CD1c-positive myeloid dendritic cell (primary cell): ENCODE data around the gene ZNF518B.

ENCODE experiments used
- DNase-seq: peaks from one replicate; pipeline ENCODE4 v3.0.0-alpha.2; 2016; ENCODE audit errors: extremely low spot score

The ZNF518B gene, protein sequence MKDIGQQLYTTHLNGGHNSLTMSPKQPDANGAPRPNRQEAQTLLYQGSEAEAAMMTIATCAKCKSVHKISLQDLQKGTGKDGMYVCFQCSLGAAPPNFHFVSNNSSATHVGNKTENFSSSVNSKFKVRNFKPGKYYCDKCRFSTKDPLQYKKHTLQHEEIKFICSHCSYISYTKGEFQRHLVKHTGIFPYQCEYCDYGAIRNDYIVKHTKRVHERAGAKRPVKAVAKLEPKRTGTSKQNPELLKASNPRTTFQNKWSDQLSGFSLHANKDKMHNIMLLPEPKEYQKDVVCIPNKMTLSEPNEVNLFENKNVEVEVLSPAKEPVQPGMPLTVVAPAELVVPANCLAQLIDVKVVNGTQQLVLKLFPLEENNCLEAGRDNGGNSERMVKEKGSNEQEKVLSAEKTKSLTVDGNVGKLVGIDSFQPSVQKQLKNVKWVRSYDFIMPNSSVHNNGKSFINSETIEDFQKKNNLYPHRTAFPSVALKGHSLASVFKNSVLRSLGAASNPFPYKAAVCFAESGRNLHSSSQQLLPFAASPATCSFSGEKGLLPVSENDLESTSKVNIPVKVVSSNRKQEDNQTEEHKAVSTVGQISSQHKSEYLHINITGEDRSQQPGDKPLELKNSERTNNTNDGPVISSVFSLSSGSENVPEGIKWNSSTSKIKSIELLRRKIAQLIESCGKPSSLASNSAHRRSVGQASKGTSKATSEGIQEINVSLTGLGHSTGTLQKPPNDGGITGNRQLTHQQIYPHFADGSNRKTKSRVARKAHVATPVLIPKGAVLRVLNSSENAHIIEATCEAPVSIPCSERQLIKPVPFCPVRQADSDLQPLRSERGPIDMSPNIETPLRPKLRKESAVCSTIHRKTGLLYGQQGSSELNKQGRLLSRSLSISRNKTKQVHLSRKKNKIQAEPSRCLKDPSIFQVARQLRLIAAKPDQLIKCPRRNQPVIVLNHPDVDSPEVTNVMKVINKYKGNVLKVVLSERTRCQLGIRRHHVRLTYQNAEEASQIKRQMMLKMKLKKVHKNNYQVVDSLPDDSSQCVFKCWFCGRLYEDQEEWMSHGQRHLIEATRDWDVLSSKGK

DNA sequence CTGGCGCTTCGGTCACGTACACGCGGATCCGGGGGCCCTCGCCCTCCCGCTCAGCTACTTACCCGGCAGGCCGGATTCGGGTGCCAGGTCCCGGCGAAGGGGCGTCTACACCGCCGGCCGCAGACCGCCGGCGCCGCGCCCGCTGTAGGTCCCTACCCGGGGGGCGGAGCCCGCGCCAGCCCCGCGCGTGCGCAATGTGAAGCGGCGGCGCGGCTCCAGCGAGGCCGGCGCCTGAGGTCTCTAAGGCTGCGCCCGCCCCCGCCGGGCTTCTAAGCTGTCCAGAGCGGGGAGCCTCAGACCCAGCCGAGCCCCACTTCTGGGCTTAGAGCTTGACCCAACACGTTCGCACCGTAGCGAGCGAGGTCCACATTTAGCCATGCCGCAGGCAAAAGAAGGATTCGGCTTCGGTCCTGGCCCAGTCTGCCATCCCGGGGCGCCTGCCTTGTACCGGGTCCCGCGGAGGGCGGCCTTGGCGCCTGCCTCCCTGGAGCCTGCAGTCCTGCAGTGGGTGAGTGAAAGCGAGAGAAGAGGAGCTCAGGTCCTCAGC is at the start of gene ZNF518B:
TSS of gene ZNF518B (minus strand) at position 172 of the 547 bp plus-strand sequence. CDS start 11,098 bp downstream, outside the sequence.
- peak; percentile 88 for DNase-seq

DNA sequence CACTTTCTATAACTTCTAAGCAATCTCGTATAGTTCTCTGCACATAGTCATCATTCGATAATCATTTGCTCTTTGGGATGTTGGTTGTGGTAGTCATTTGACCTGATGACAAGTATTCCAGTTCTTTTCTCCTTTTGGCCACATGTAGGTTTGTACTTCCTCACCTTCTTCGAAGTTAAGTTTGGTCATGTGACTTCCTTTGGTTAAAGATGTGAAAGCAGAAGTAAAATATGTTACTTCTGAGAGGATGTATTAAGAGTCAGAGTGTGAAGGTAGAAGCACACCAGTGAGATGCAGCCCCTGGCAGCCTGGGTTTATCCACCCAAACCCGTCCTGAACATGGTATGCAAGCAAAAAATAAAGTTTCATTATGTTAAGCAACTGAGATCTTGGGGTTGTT is 48.9 kb upstream of the ZNF518B start:
- no peak for DNase-seq

DNA sequence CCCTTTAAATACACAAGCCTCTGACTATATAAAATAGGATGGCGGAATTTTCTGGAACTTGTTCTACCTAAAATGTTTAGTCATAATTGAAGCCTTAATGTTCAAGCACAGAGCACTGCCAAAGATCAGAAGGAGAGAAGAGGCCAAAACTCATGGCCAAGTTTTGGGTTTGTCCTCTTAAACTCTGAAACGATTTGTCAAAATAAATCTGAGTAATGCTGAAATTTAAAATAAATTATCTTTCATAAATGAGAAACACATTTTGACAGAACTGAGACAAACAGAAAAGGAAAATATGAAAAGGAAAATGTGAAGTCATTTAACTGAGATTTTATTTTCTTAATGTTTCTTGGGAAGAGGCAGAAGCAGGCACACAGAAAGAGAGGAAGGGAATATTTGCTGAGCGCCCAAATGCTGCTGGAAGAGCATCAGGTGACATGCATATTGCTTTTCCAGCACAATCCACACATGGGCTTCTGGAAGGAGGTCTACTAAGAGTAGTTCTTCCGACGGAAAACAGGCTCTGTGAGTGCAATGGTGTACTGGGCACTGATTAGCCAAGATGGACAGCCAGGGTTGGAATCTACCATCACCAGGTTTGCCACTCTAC is 47.4 kb upstream of the ZNF518B start:
- no peak for DNase-seq

DNA sequence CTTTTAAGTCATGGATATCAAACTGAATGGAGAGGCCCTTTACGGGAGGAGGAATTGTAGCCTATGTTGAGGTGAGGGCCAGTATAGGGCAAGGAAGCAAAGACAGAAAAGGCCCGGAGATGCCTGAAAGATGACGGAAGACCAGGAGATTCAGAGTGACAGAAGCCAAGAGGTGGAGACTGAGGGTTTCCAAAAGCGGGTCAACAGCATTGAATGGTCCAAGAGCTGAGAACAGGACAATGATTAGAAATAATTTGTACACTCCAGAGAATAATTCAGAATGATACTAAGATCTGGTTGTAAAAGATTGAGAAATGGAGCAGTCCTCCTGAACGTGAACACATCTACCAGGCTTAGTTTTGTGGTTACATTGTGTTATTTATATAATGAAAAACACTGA is 45.5 kb upstream of the ZNF518B start:
- DNase-seq = no peak

GRCh38 chr4:10500776-10501175 is 43.5 kb upstream of the ZNF518B start:
- DNase-seq = no peak

DNA sequence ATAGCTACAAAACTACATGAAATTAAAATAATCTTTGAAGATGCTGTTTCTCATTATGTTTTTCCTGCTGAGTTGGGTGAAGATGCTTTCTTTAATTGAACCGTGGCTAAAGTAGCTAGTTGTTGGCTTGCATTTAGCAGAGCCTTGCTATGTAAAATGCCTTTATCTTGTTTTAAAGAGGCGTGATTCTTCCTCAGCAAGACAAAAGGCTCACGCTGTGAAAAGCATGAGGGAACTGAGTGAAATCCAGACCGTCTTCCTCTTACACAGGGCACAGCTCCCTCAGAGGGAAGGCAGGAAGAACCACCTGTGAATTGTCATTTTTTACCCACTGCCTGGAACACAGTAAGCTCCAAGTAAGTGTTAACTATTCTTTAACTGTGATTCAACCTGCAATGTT is 39.0 kb upstream of the ZNF518B start:
- no peak for DNase-seq

DNA sequence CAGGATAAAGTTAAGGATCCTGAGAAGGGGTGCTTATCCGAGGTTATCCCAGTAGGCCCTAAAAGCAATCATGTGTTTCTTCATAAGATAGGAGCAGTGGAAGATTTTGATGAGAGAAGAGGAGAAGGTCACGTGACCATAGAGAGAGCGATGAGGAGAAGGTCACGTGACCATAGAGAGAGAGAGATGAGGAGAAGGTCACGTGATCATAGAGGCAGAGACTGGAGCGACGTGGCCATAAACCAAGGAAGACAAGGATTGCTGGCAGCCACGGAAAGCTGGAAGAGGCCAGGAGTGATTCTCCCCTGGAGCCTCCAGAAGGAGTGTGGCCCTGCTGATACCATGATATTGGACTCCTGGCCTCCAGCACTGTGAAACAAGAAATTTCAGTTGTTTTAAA is 38.4 kb upstream of the ZNF518B start:
- DNase-seq = no peak

- no peak for DNase-seq
Measured at GRCh38 chr4:10492464-10492863, 35.2 kb upstream of the ZNF518B start.

DNA sequence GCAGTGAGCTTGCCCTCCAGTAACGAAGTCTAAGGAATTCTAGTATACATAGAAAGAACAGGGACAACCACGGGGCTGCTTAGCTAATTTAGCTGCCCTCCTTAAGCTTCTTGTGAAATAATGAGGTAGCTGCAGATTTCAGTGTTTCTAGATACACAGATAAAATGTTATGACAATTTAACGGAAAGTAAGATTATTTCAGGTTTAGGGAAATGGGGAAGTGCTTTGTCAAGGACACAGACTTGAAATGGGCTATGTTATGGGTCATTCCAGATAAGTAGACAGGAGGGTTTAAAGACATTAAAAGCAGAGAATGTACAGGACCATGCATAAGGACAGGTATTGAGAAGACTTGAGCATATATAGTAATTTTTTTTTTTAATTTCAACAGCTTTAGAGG is 34.2 kb upstream of the ZNF518B start:
- DNase-seq = no peak

DNA sequence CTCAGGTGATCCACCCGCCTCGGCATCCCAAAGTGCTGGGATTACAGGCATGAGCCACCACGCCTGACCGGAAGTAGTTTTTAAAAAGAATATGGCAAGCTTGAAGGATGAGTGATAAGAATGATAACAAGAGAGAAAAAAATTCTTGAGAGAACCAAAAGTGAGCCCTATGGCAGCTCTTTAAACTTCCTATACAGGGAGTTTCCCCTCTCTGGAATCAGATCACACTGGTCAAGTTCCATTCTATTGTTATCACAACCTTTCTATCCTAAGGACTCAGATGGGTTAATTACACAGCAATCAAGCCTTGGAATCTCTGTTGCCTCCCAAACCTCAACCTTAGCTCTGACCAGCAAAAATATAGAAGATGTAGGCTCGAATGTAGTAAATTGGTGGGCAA is 33.8 kb upstream of the ZNF518B start:
- DNase-seq = no peak

DNA sequence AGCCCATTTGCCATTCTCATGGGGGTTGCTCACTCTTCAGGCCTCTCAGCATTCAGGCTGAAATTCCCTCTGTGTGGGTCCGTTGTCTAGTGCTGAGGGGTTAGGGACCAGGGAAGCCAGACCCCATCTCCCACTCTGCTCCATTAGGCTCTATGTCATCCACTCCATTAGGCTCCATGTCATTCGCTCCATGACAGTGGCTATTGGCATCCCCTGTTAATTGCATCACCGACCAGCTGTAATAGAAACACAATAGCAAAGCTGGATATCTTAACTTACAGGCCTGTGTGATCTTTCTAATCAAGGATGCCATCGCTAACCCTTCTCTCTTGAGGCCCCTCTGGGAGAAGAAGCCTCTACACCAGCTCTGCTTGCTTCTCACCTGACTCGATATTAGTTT is 25.7 kb upstream of the ZNF518B start:
- DNase-seq = no peak

DNA sequence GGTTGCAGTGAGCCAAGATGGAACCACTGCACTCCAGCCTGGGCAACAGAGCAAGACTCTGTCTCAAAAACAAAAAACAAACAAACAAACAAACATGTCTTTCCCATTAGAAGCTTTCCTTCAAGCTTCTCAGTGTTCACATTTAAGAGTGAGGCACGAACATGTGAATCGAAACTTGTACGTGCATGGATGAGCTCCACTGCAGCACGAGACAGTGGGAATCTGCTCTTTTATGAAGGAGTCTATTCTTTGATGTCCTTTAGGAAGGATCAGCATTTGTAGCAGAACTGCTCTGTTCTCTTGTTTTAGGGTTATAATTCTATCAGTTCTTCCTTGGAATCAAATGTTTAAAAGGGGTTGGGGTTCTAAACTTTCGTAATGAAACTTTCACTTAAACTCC is 23.4 kb upstream of the ZNF518B start:
- no peak for DNase-seq

DNA sequence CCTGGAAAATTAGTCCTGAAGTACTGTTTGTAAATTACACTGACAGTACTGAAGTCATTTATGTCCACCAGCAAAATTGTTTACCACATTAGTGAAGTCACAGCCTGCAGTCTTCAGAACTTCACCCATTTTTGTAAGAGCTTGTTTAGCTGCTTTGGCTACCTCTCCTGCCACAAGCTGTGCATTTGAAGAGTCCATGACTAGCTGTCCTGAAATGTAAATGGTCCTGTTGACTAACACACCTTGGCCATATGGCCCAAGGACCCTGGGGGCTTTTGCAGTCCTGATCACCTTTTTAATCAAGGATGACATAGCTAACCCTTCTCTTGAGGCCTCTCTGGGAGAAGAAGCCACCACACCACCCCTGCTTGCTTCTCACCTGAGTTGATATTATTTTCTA is 21.4 kb upstream of the ZNF518B start:
- no peak for DNase-seq

DNA sequence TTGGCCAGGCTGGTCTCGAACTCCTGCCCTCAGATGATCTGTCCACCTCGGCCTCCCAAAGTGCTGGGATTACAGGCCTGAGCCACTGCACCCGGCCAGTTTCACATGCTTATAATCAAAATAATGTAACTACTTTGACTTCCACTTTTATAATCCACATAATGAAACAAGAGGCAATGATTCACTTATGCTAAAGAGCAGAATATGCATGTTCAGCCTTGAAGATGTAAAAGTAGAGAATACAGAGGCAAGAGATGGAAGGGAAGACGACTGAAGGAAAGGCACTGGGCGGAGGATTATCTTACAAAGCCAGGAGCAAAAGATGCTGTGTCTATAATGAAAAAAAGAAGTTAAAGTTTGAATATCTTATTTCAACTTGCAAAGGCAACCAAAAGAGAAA is 13.3 kb upstream of the ZNF518B start:
- DNase-seq = no peak

- no peak for DNase-seq
Measured at GRCh38 chr4:10466161-10466560, 8.9 kb upstream of the ZNF518B start.

- DNase-seq = no peak
Measured at GRCh38 chr4:10462876-10463275, 5.7 kb upstream of the ZNF518B start.

DNA sequence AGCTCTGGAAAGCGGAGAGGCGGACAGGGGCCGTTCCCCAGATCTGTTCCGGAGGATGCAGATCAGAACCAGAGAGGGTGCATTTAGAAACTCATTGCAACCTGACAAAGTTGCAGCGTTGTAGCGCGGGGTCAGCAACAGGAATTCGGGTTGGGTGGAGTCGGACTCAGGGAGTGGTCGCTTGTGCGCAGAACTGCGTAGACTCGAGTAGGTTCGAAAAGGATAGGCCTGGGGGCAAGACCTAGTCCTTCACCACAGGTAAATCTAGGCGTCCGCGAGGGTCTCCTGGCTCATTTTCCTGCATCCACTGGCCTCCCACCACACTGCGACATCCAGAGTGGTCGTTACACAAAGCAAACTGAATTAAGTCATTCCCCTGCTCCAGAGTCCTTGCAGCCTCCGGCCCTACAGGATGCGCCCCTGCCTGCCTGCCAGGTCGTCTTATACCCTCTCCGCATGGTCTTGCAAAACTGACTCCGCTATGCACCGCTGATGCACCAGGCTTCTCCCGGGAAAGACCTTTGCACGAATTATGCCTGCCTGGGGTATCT is 4.7 kb upstream of the ZNF518B start:
- no peak for DNase-seq

- peak; percentile 89 for DNase-seq
Measured at GRCh38 chr4:10461091-10461849, 4.0 kb upstream of the ZNF518B start.

DNA sequence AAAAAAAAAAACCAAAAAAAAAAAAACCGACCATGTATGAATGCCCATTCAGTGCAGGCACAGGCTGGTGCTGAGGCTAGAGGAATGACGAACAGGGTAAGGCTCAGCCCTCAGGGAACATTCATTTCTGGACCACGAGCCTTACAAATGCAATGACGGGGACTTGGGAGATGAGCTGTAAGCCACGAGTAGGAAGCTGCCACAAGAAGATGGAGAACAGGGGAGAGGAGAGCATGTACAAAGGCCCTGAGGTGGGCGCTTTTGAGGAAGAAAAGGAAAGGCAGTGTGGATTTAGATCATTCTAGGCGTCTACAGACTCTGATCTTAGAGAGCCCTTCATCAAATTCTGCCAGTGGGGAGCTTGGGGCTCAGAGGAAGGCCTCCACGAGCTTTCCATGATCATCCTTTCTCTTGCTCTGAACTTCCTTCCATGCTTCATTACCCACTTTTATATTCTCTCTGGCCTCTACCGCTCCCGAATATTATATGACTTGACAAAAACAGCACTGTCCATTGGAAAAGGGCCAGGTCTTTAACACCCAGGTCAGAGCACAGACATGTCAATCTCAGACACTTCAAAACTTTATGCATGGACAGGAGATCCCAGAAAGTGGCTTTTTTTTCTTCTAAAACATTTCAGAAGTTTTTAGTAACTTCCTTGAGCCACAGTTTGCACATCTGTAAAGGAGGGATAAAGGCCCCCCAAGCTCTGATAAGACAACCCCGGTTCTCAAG is 3.3 kb upstream of the ZNF518B start:
- DNase-seq = no peak

DNA sequence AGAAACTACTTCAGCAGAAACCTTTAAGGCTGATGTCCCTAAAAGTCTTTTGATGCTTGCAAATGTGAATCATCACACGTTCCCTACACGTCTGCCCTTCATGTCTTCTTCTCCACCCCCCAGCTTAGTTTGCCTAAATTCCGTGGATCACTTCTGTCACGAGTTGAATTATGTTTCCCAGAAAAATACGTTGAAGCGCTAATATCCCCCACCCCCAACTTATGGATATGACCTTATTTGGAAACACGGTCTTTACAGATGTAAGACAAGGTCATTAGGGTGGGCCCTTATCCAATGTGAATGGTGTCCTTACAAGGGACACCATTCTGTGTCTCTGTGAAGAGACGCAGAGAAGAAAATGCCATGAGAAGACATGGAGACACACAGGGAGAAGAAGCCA is 2.1 kb upstream of the ZNF518B start:
- DNase-seq = no peak
